Lower lobe of right lung (tissue), 2 donors: Measurements from ENCODE around the gene LIMK1. TPM values are rescaled to one million over a fixed set of nuclear protein-coding genes. Genes with fewer than 3 reads are reported as not detected.

ENCODE experiments used
- ATAC-seq, 2 donors: fragments of 200-7000 bp; cut with Tn5 transposase; one replicate each; pipeline ENCODE4 v1.9.1; 2020 to 2022; ENCODE audit warnings: mild to moderate bottlenecking in 2 of 2, moderate library complexity in 2 of 2
- DNase-seq: peaks from one replicate; pipeline ENCODE4 v3.0.0-alpha.2; 2020
- H3K27ac ChIP-seq: fragments of 200-600 bp; one replicate; pipeline ENCODE4 v1.8.0; 2022
- H3K27me3 ChIP-seq: fragments of 200-600 bp; one replicate; pipeline ENCODE4 v1.8.0; 2022; ENCODE audit warnings: low read depth
- H3K36me3 ChIP-seq: fragments of 200-600 bp; one replicate; pipeline ENCODE4 v1.8.0; 2022; ENCODE audit warnings: mild to moderate bottlenecking
- H3K4me1 ChIP-seq: fragments of 200-600 bp; one replicate; pipeline ENCODE4 v1.8.0; 2022
- H3K4me3 ChIP-seq: fragments of 200-600 bp; one replicate; pipeline ENCODE4 v1.8.0; 2022; ENCODE audit warnings: mild to moderate bottlenecking
- H3K9me3 ChIP-seq: fragments of 200-600 bp; one replicate; pipeline ENCODE4 v1.8.0; 2022
- CTCF ChIP-seq: fragments of 200-600 bp; IDR thresholded peaks from one replicate; pipeline ENCODE4 v1.8.0; 2022; ENCODE audit warnings: antibody characterized with exemption, mild to moderate bottlenecking
- intact Hi-C: fragments of 100-400 bp; cut with DNase I; formaldehyde crosslinking; loops from one replicate; pipeline ENCODE4 v1.11.0; 2022
- total RNA-seq: library from RNA; stranded (reverse); fragmentation: NEBNext Ultra II Directional; extraction: Animal tissue kit (Norgen Biotek cat#: 25700); gene quantifications from one replicate; pipeline ENCODE4 v1.2.1, GENCODE V29; 2021
- donor health status: DM: no; HTN: yes; CAD: no; lungs with severe emphysema.

LIMK1 gene
- total RNA-seq, 1 donor from 2014 or later: 48.6 TPM

- peaks cover 47% of the 10 kb centered on the region for H3K36me3 ChIP-seq
- DNase-seq: no peak
- intact Hi-C loops: no loop called here
Observed at GRCh38 chr7:74099031-74099430, 15.4 kb downstream of the LIMK1 start.

GRCh38 chr7:74101061-74101681, 17.6 kb downstream of the LIMK1 start:
- Histone ChIP-seq H3K36me3 (peaks cover 67% of the 10 kb centered on the region), H3K4me3 (no peak overlapping the region), H3K4me1 (no peaks in the 10 kb centered on the region), H3K9me3 (no peaks in the 10 kb centered on the region), H3K27ac (no peak overlapping the region), H3K27me3 (no peaks in the 10 kb centered on the region)
- no peak for TF ChIP-seq CTCF
- no peak for DNase-seq
- peak in 1 of 2 donors; percentile 33 for ATAC-seq
- intact Hi-C loops: no loop called here

More at GRCh38 chr7:74099031-74099430, 15.4 kb downstream of the LIMK1 start:
- Histone ChIP-seq H3K27ac (no peak overlapping the region), H3K27me3 (no peaks in the 10 kb centered on the region), H3K9me3 (no peaks in the 10 kb centered on the region), H3K4me1 (peaks cover 12% of the 10 kb centered on the region), H3K4me3 (no peak overlapping the region)
- TF ChIP-seq CTCF: no peak
- no peak for ATAC-seq

DNA sequence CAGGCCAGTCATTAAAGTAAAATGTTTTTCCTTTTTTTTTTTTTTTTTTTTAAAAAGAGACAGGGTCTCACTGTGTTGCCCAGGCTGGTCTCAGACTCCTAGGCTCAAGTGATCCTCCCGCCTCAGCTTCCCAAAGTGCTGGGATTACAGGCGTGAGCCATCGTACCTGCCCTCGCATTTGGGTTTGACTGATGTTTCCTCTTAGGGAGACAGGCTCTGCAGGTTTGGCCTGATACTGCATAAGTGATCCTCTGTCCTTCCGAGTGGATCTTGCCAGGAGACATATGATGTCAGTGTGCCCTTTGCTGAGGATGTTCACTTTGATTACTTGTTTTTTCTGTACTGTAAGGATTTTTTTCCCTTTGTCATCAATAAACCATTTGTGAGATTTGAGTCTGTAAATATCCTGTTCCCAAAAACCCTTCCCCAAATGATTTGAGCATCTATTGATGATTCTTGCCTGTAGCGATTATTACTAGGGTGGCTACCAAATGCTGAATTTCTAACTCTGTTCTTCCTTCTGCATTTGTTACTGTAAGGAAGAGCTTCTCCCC, 19.7 kb downstream of the LIMK1 start:
- TF ChIP-seq CTCF: no peak
- H3K27ac ChIP-seq: no peak overlapping the region
- H3K9me3 ChIP-seq: no peaks in the 10 kb centered on the region
- DNase-seq (no peak), ATAC-seq (no peak)
- peaks cover 77% of the 10 kb centered on the region for H3K36me3 ChIP-seq
- no peak overlapping the region for H3K4me3 ChIP-seq
- no peaks in the 10 kb centered on the region for H3K4me1 ChIP-seq
- H3K27me3 ChIP-seq: no peaks in the 10 kb centered on the region
- intact Hi-C loops: no loop called here

DNA sequence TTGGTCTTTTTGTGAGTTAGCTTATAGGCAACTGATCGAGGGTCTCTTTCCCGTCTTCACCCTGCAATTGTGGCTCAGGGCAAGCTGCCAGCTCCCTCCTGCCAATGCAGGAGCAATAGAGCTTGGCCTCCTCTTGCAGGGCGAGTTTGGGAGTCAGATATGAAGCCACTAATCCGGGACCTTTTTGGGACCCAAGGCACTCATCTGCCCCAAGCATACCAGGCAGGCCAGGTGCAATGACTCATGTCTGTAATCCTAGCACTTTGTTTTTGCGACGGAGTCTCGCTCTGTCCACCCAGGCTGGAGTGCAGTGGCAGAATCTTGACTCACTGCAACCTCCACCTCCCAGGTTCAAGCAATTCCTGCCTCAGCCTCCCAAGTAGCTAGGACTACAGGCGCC, 21.1 kb downstream of the LIMK1 start:
- intact Hi-C loops: no loop called here
- H3K27ac ChIP-seq: no peak overlapping the region
- no peak overlapping the region for H3K4me3 ChIP-seq
- no peak for ATAC-seq
- H3K27me3 ChIP-seq: no peaks in the 10 kb centered on the region
- DNase-seq: no peak
- H3K4me1 ChIP-seq: no peaks in the 10 kb centered on the region
- no peak for TF ChIP-seq CTCF
- H3K9me3 ChIP-seq: no peaks in the 10 kb centered on the region
- peaks cover 82% of the 10 kb centered on the region for H3K36me3 ChIP-seq

- H3K4me3 ChIP-seq: no peak overlapping the region
- no peaks in the 10 kb centered on the region for H3K4me1 ChIP-seq
- no peak for ATAC-seq
- intact Hi-C loops: no loop called here
- no peak for TF ChIP-seq CTCF
- no peaks in the 10 kb centered on the region for H3K9me3 ChIP-seq
- no peak for DNase-seq
- H3K36me3 ChIP-seq: peaks cover 87% of the 10 kb centered on the region
- H3K27me3 ChIP-seq: no peaks in the 10 kb centered on the region
- no peak overlapping the region for H3K27ac ChIP-seq
Observed at GRCh38 chr7:74105992-74106391, 22.4 kb downstream of the LIMK1 start.
